ENCODE measurements around the gene TIMM13. TPM values are rescaled to one million over a fixed set of nuclear protein-coding genes. Genes with fewer than 3 reads are reported as not detected.
"Not testable (repeated sequence)": the region's sequence is repeated elsewhere in the genome, so short reads cannot be mapped to it uniquely, and the experiment has no call there.

The TIMM13 gene
- total RNA-seq, 1 donor from 2014 or later, result 70.1 TPM

- TF ChIP-seq CTCF (IDR thresholded peaks at IDR 0.05; ENCODE audit: insufficient read depth, low read length, poor library complexity, severe bottlenecking), result no peak
- H3K36me3 ChIP-seq (ENCODE audit: control insufficient read depth, insufficient read depth, low read length), result no peaks in the 10 kb centered on the region
- no peak for DNase-seq (ENCODE audit: low read depth)
- peaks cover 4% of the 10 kb centered on the region for H3K27me3 ChIP-seq (ENCODE audit: control insufficient read depth, insufficient read depth, low read length)
- no peak overlapping the region for H3K4me3 ChIP-seq (ENCODE audit: low read depth, low read length)
These were observed 17.4 kb downstream of the TIMM13 start for GRCh38 chr19:2410023-2410422.

GRCh38 chr19:2409352-2409912, 18.0 kb downstream of the TIMM13 start:
- no peaks in the 10 kb centered on the region for H3K36me3 ChIP-seq (ENCODE audit: control insufficient read depth, insufficient read depth, low read length)
- no peak for DNase-seq (ENCODE audit: low read depth)
- TF ChIP-seq CTCF (IDR thresholded peaks at IDR 0.05; ENCODE audit: insufficient read depth, low read length, poor library complexity, severe bottlenecking), result no peak
- no peak overlapping the region for H3K4me3 ChIP-seq (ENCODE audit: low read depth, low read length)
- H3K27me3 ChIP-seq (ENCODE audit: control insufficient read depth, insufficient read depth, low read length), result peaks cover 4% of the 10 kb centered on the region

- no peaks in the 10 kb centered on the region for H3K36me3 ChIP-seq (ENCODE audit: control insufficient read depth, insufficient read depth, low read length)
- H3K27me3 ChIP-seq (ENCODE audit: control insufficient read depth, insufficient read depth, low read length), result peaks cover 4% of the 10 kb centered on the region
- H3K4me3 ChIP-seq (ENCODE audit: low read depth, low read length), result no peak overlapping the region
- no peak for TF ChIP-seq CTCF (IDR thresholded peaks at IDR 0.05; ENCODE audit: insufficient read depth, low read length, poor library complexity, severe bottlenecking)
- DNase-seq (ENCODE audit: low read depth), result no peak
These were observed 19.1 kb downstream of the TIMM13 start for GRCh38 chr19:2408247-2408646.

- Histone ChIP-seq H3K4me3 (ENCODE audit: low read depth, low read length) (no peak overlapping the region), H3K36me3 (ENCODE audit: control insufficient read depth, insufficient read depth, low read length) (no peaks in the 10 kb centered on the region), H3K27me3 (ENCODE audit: control insufficient read depth, insufficient read depth, low read length) (no peaks in the 10 kb centered on the region)
- DNase-seq (ENCODE audit: low read depth), result no peak
- TF ChIP-seq CTCF (IDR thresholded peaks at IDR 0.05; ENCODE audit: insufficient read depth, low read length, poor library complexity, severe bottlenecking), result no peak
These were observed 27.8 kb downstream of the TIMM13 start for GRCh38 chr19:2399582-2399981.

GRCh38 chr19:2398735-2399305, 28.6 kb downstream of the TIMM13 start:
- Histone ChIP-seq H3K4me3 (ENCODE audit: low read depth, low read length) (no peak overlapping the region), H3K36me3 (ENCODE audit: control insufficient read depth, insufficient read depth, low read length) (no peaks in the 10 kb centered on the region), H3K27me3 (ENCODE audit: control insufficient read depth, insufficient read depth, low read length) (no peaks in the 10 kb centered on the region)
- TF ChIP-seq CTCF (IDR thresholded peaks at IDR 0.05; ENCODE audit: insufficient read depth, low read length, poor library complexity, severe bottlenecking), result no peak
- DNase-seq (ENCODE audit: low read depth), result no peak

GRCh38 chr19:2397173-2397572, 30.2 kb downstream of the TIMM13 start:
- not testable (repeated sequence) for H3K36me3 ChIP-seq (ENCODE audit: control insufficient read depth, insufficient read depth, low read length); H3K27me3 ChIP-seq (ENCODE audit: control insufficient read depth, insufficient read depth, low read length); H3K4me3 ChIP-seq (ENCODE audit: low read depth, low read length); DNase-seq (ENCODE audit: low read depth)

GRCh38 chr19:2395293-2395829, 32.0 kb downstream of the TIMM13 start:
- H3K36me3 ChIP-seq (ENCODE audit: control insufficient read depth, insufficient read depth, low read length); H3K27me3 ChIP-seq (ENCODE audit: control insufficient read depth, insufficient read depth, low read length); H3K4me3 ChIP-seq (ENCODE audit: low read depth, low read length); DNase-seq (ENCODE audit: low read depth): not testable (repeated sequence)

All from kidney epithelial cell (primary cell).